ENCODE data around the gene ENTREP3. TPM values are rescaled to one million over a fixed set of nuclear protein-coding genes. Genes with fewer than 3 reads are reported as not detected.
"Not testable (repeated sequence)": the region's sequence is repeated elsewhere in the genome, so short reads cannot be mapped to it uniquely, and the experiment has no call there.

ENTREP3 gene
- total and polyA plus RNA-seq, 2 donors from 2014 or later, result 19.8 to 22.8 TPM

DNA sequence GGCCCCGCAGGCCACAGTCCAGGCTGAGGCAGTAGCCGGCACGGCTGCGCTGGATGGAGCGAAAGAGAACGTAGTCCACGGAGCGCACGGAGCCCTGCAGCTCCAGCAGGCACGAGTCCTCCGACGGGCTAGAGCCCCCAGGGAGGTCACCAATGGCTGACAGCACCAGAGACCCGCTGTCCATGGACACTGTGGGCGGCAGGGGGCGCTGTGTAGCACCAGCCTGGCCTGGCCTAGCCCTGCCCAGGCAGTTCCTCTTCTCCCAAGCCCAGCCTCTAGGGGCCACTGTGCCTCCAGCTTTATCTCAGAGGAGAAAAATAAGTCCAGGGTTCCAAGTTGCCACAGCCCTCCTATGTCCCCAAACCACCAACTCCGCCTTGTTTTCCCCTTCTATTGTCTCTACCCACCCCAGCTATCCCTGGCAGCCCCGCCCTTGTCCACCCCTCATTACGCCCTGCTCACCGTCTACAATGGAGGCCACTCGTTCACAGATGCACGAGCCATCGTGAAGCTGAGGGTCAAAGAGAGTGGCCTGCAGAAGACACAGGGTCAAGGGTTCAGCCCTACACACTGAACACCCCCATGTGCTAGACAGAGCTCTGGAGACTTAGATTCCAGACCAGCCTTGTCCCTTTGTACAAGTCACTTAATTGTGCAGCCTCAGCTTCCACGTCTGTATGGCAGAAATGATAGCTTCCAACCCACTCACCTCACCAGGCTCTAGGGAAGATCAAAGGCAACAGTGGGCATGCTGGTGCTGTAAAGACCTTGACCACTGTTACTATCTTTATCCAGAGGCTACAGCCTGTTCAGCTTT, 4.4 kb downstream of the ENTREP3 start:
- Histone ChIP-seq H3K9me3 (ENCODE audit: control insufficient read depth in 2 of 3, insufficient read depth in 1 of 3, low read length in 3 of 3) (no peaks in the 10 kb centered on the region), H3K4me1 (ENCODE audit: control insufficient read depth in 2 of 3, insufficient read depth in 2 of 3, low read depth in 1 of 3, low read length in 3 of 3) (peaks cover 0 to 16% (median 8%) of the 10 kb centered on the region in 3 donors), H3K4me3 (ENCODE audit: low read length in 3 of 3) (peak overlapping the region in 1 of 3 donors; percentile 31), H3K27me3 (ENCODE audit: control insufficient read depth, insufficient read depth, low read length) (no peaks in the 10 kb centered on the region), H3K9ac (ENCODE audit: low read length in 3 of 3) (peak overlapping the region in 1 of 3 donors; percentile 16), H3K27ac (ENCODE audit: low read depth in 2 of 2, low read length in 2 of 2) (no peak overlapping the region), H3K36me3 (ENCODE audit: control insufficient read depth in 2 of 3, insufficient read depth in 3 of 3, low read length in 3 of 3) (no peaks in the 10 kb centered on the region)
- intact Hi-C loops (cut with DNase I), result no loop called here
- TF ChIP-seq, protein P1, sequence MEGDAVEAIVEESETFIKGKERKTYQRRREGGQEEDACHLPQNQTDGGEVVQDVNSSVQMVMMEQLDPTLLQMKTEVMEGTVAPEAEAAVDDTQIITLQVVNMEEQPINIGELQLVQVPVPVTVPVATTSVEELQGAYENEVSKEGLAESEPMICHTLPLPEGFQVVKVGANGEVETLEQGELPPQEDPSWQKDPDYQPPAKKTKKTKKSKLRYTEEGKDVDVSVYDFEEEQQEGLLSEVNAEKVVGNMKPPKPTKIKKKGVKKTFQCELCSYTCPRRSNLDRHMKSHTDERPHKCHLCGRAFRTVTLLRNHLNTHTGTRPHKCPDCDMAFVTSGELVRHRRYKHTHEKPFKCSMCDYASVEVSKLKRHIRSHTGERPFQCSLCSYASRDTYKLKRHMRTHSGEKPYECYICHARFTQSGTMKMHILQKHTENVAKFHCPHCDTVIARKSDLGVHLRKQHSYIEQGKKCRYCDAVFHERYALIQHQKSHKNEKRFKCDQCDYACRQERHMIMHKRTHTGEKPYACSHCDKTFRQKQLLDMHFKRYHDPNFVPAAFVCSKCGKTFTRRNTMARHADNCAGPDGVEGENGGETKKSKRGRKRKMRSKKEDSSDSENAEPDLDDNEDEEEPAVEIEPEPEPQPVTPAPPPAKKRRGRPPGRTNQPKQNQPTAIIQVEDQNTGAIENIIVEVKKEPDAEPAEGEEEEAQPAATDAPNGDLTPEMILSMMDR (IDR thresholded peaks at IDR 0.05; ENCODE audit: borderline replicate concordance, extremely low read depth, insufficient read depth), result peak; percentile 100
- DNase-seq (peak; percentile 96 to 98 (median 96)), FAIRE-seq (no peak)

DNA sequence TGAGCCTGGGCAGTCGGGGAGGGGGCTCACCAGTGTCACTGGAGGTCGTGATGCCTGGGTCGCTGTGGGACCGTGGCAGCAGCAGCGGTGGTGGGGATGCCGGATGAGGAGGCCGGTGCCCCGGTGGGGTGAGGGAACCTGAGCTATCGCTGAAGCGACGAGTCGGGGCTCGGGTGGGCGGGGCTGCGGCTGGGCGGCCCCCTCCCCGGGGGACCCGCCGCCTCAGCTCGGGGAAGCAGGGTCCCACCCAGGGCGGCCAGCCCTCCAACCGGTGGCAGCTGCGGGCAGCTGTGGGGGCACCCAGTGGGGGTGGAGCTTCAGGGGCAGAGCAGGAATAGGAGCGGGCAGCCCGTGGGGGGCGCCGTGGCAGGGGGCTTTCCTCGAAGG, 5.0 kb downstream of the ENTREP3 start:
- Histone ChIP-seq H3K27me3 (ENCODE audit: control insufficient read depth, insufficient read depth, low read length) (no peaks in the 10 kb centered on the region), H3K4me1 (ENCODE audit: control insufficient read depth in 2 of 3, insufficient read depth in 2 of 3, low read depth in 1 of 3, low read length in 3 of 3) (peaks cover 0 to 15% (median 7%) of the 10 kb centered on the region in 3 donors), H3K9me3 (ENCODE audit: control insufficient read depth in 2 of 3, insufficient read depth in 1 of 3, low read length in 3 of 3) (no peaks in the 10 kb centered on the region), H3K27ac (ENCODE audit: low read depth in 2 of 2, low read length in 2 of 2) (no peak overlapping the region), H3K9ac (ENCODE audit: low read length in 3 of 3) (no peak overlapping the region), H3K36me3 (ENCODE audit: control insufficient read depth in 2 of 3, insufficient read depth in 3 of 3, low read length in 3 of 3) (no peaks in the 10 kb centered on the region), H3K4me3 (ENCODE audit: low read length in 3 of 3) (peak overlapping the region in 1 of 3 donors; percentile 31)
- TF ChIP-seq, protein P1 (IDR thresholded peaks at IDR 0.05; ENCODE audit: borderline replicate concordance, extremely low read depth, insufficient read depth), result no peak
- DNase-seq (peak in 1 of 5 donors; percentile 84), FAIRE-seq (no peak)
- intact Hi-C loops (cut with DNase I), result no loop called here

DNA sequence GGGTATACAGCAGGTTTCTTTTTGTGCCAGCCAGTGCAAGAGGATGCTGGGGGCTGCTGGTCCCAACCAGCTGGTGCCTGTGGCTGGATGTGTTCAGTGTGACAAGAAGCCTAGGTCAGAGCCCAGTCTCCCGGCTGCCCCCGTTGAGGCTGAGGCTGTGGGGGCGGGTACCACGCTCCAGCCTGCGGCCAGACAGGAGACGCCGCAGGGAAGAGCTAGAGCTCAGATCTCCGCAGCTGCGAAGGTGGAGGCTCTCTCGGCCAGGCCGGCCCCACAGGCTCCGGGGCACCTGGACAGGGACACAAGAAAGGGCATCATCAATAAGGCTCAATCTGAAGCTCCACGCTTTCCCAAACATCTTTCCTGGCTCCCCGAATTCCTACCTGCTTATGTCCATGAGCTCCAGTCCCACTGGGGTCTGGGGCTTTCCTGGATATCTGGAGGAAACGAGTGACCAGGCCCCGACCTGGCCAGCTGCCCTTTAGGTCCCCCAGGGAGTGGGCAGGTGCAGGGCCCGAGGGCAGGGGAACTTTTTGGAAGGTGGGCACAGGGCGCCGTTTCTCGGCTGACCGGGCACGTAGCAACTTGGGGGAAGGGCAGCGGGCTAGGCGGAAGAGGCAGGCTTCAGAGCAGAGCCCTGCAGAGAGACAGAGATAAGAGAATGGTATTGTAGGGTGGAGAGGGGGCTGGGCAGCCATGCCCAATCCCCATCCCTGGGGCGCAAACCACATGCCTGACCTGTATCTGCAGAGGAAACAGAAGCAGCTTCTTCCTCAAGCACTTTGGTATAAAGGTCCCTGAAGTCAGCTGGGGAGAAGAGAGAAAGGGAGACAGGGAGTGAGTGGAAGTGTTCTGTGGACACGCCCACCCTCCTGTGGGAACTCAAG, 7.4 kb downstream of the ENTREP3 start:
- no peaks in the 10 kb centered on the region for H3K36me3 ChIP-seq (ENCODE audit: control insufficient read depth in 2 of 3, insufficient read depth in 3 of 3, low read length in 3 of 3)
- no peak for FAIRE-seq
- H3K4me1 ChIP-seq (ENCODE audit: control insufficient read depth in 2 of 3, insufficient read depth in 2 of 3, low read depth in 1 of 3, low read length in 3 of 3), result peaks cover 0 to 12% (median 11%) of the 10 kb centered on the region in 3 donors
- H3K9me3 ChIP-seq (ENCODE audit: control insufficient read depth in 2 of 3, insufficient read depth in 1 of 3, low read length in 3 of 3), result no peaks in the 10 kb centered on the region
- no peak overlapping the region for H3K9ac ChIP-seq (ENCODE audit: low read length in 3 of 3)
- DNase-seq, result peak in 1 of 5 donors; percentile 74
- TF ChIP-seq, protein P1 (IDR thresholded peaks at IDR 0.05; ENCODE audit: borderline replicate concordance, extremely low read depth, insufficient read depth), result no peak
- intact Hi-C loops (cut with DNase I), result no loop called here
- no peaks in the 10 kb centered on the region for H3K27me3 ChIP-seq (ENCODE audit: control insufficient read depth, insufficient read depth, low read length)
- no peak overlapping the region for H3K27ac ChIP-seq (ENCODE audit: low read depth in 2 of 2, low read length in 2 of 2)
- no peak overlapping the region for H3K4me3 ChIP-seq (ENCODE audit: low read length in 3 of 3)

DNA sequence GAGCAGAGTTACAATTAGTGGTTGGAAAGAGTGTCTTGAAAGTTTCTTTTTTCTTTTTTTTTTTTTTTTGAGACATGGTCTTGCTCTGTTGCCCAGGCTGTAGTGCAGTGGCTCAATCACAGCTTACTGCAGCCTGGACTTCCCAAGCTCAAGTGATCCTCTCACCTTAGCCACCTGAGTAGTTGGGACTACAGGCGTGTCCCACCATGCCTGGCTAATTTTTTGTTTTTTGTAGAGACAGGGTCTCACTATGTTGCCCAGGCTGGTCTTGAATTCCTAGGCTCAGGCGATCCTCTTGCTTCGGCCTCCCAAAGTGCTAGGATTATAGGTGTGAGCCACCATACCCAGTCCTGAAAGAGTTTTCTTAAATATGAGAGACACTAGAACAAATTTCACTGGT, 8.5 kb downstream of the ENTREP3 start:
- H3K27me3 ChIP-seq (ENCODE audit: control insufficient read depth, insufficient read depth, low read length); H3K36me3 ChIP-seq (ENCODE audit: control insufficient read depth in 2 of 3, insufficient read depth in 3 of 3, low read length in 3 of 3); intact Hi-C loops (cut with DNase I); FAIRE-seq; H3K4me3 ChIP-seq (ENCODE audit: low read length in 3 of 3); H3K9ac ChIP-seq (ENCODE audit: low read length in 3 of 3); H3K27ac ChIP-seq (ENCODE audit: low read depth in 2 of 2, low read length in 2 of 2); DNase-seq; H3K9me3 ChIP-seq (ENCODE audit: control insufficient read depth in 2 of 3, insufficient read depth in 1 of 3, low read length in 3 of 3): not testable (repeated sequence)
- H3K4me1 ChIP-seq (ENCODE audit: control insufficient read depth in 2 of 3, insufficient read depth in 2 of 3, low read depth in 1 of 3, low read length in 3 of 3), result peaks cover 0 to 12% (median 11%) of the 10 kb centered on the region in 3 donors

Data from kidney (tissue), 14 donors.